Peyer's patch (tissue), 4 donors: ENCODE measurements around the gene HAGH.

ENCODE experiments used
- CTCF ChIP-seq, 6 experiments: fragments of 450-650 bp in 4 of 6; fragments of 200-600 bp in 2 of 6; sonication (generic) in 1 of 6; IDR thresholded peaks; one replicate each; pipeline ENCODE4 v1.5.1; 2017 to 2019; ENCODE audit warnings: antibody characterized with exemption in 6 of 6, mild to moderate bottlenecking in 3 of 6, moderate library complexity in 1 of 6
- POLR2A ChIP-seq, 2 donors: fragments of 450-650 bp; IDR thresholded peaks; one replicate each; pipeline ENCODE4 v1.5.1; 2017; ENCODE audit warnings: antibody characterized with exemption in 2 of 2, mild to moderate bottlenecking in 2 of 2, moderate library complexity in 2 of 2

GRCh38 chr16:1762879-1763520 is 63.6 kb downstream of the HAGH start:
- no peak for TF ChIP-seq CTCF (IDR thresholded peaks at IDR 0.05)
- no peak for TF ChIP-seq POLR2A (IDR thresholded peaks at IDR 0.05)
